SK-N-MC (cell line): ENCODE measurements around the gene AATF.

Experiments used
- EZH2 ChIP-seq: fragments of 200-600 bp; sonication (generic); IDR thresholded peaks from one replicate; pipeline ENCODE4 v1.6.1; 2017; ENCODE audit warnings: antibody characterized with exemption
- FOXP2 ChIP-seq: optimal IDR thresholded peaks from 2 replicates; pipeline ENCODE3; 2011; ENCODE audit warnings: mild to moderate bottlenecking, moderate library complexity; ENCODE audit not compliant: insufficient read depth; ENCODE audit errors: extremely low read length, control extremely low read depth
- POLR2AphosphoS5 ChIP-seq: IDR thresholded peaks from 2 replicates; pipeline ENCODE4 v1.6.1; 2012; ENCODE audit warnings: mild to moderate bottlenecking, low read depth, low read length, borderline replicate concordance

DNA sequence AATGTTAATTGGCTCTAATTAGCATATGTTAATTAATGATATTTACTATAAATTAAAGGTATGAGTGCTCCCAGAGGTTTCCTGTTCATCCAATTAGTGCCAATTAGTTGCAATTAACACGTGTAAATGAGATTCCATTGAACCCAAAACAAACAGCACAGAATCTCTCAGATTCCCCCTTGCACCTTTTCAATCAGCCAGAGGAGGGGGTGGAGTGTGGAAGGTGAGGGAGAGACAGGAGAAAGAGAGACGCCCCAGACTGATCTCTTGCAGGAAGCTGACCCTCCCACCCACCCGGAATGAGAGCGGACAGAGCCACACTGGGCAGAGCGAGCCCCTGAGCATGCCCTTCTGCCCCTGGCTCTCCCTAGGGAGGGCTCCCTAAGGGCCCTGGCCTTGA lies 35.6 kb upstream of the AATF start:
- TF ChIP-seq FOXP2: no peak
- no peak for TF ChIP-seq POLR2AphosphoS5
- TF ChIP-seq EZH2: no peak
